Smooth muscle cell (in vitro differentiated cells): ENCODE measurements around the gene ANKH. TPM values are rescaled to one million over a fixed set of nuclear protein-coding genes. Genes with fewer than 3 reads are reported as not detected.

Experiments used
- DNase-seq: peaks from one replicate; lab custom pipeline; 2025; ENCODE audit not compliant: unreplicated experiment; lab: John Stamatoyannopoulos, UW
- H2AFZ ChIP-seq: fragments of 200-600 bp; sonication (generic); 2 replicates; pipeline ENCODE4 v1.6.0; 2016; ENCODE audit warnings: antibody characterized with exemption, low read depth, mild to moderate bottlenecking
- H3F3A ChIP-seq: fragments of 200-600 bp; sonication (generic); 2 replicates; pipeline ENCODE4 v1.6.0; 2017; ENCODE audit warnings: antibody characterized with exemption, low read depth
- H3K27ac ChIP-seq: fragments of 200-600 bp; sonication (generic); 2 replicates; pipeline ENCODE4 v1.5.1; 2016; ENCODE audit warnings: low read depth, mild to moderate bottlenecking
- H3K27me3 ChIP-seq: fragments of 200-600 bp; sonication (generic); 2 replicates; pipeline ENCODE4 v1.6.1; 2016; ENCODE audit warnings: low read depth, mild to moderate bottlenecking
- H3K36me3 ChIP-seq: fragments of 200-600 bp; sonication (generic); 2 replicates; pipeline ENCODE4 v1.5.1; 2016; ENCODE audit warnings: low read depth
- H3K4me1 ChIP-seq: fragments of 200-600 bp; sonication (generic); 2 replicates; pipeline ENCODE4 v1.5.1; 2016; ENCODE audit warnings: low read depth
- H3K4me2 ChIP-seq: fragments of 200-600 bp; sonication (generic); 2 replicates; pipeline ENCODE4 v1.6.0; 2016; ENCODE audit warnings: mild to moderate bottlenecking
- H3K4me3 ChIP-seq: fragments of 200-600 bp; sonication (generic); 2 replicates; pipeline ENCODE4 v1.5.1; 2016; ENCODE audit warnings: mild to moderate bottlenecking
- H3K79me2 ChIP-seq: fragments of 200-600 bp; sonication (generic); 2 replicates; pipeline ENCODE4 v1.6.0; 2016; ENCODE audit warnings: low read depth, mild to moderate bottlenecking
- H3K9ac ChIP-seq: fragments of 200-600 bp; sonication (generic); 2 replicates; pipeline ENCODE4 v1.6.0; 2016; ENCODE audit warnings: low read depth
- H3K9me3 ChIP-seq: fragments of 200-600 bp; sonication (generic); replicated peaks from 2 replicates; pipeline ENCODE4 v1.5.1; 2016; ENCODE audit warnings: low read depth
- H4K20me1 ChIP-seq: fragments of 200-600 bp; sonication (generic); 2 replicates; pipeline ENCODE4 v1.6.0; 2016; ENCODE audit warnings: low read depth
- WGBS: methylation state at CpG from one replicate; pipeline ENCODE4 v1.1.7; 2016; ENCODE audit warnings: low lambda C conversion rate; 5-methylcytosine and 5-hydroxymethylcytosine counted together
- polyA plus RNA-seq: library from polyadenylated mRNA; unstranded; fragments of >200 nt; fragmentation: Nextera tagmentation; extraction: Ambion mirVana; gene quantifications from 2 replicates; pipeline ENCODE4 v1.2.1, GENCODE V29; 2016
- total RNA-seq: library from RNA; depleted of rRNA; stranded (reverse); fragments of >200 nt; gene quantifications from 2 replicates; pipeline ENCODE4 v1.2.3, GENCODE V29; 2014
- TF ChIP-seq, protein P1 (sequence below): fragments of 200-600 bp; sonication (generic); IDR thresholded peaks from 2 replicates; pipeline ENCODE4 v1.5.1; 2017; ENCODE audit warnings: borderline replicate concordance, mild to moderate bottlenecking, antibody characterized with exemption; ENCODE audit not compliant: insufficient read depth, poor library complexity, severe bottlenecking

Gene ANKH
- total and polyA plus RNA-seq, 2 experiments from 2014 or later, result 48.0 to 56.6 TPM

DNA sequence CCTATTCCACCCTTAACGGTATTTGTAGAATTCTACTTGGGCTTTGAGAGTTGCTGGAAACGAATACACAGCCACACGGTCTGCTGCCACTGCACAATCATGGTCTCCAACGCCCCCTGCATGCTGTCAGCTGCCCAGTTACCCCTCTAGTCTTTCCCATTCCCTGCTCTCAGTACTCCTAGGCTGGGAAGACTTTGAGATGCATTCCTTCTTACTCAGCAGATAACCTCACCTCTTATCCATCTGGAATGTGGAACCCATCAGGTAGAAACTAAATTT is 92.8 kb downstream of the ANKH start:
- no peaks in the 10 kb centered on the region for H3F3A ChIP-seq
- no peak overlapping the region for H2AFZ ChIP-seq
- no peaks in the 10 kb centered on the region for H3K27me3 ChIP-seq
- WGBS, result 74% methylated on average over 4 of the region's 4 CpGs
- H3K27ac ChIP-seq, result no peak overlapping the region
- no peaks in the 10 kb centered on the region for H3K4me1 ChIP-seq
- H3K9me3 ChIP-seq, result peaks cover under 1% of the 10 kb centered on the region
- no peaks in the 10 kb centered on the region for H4K20me1 ChIP-seq
- DNase-seq, result no peak
- TF ChIP-seq, protein P1, sequence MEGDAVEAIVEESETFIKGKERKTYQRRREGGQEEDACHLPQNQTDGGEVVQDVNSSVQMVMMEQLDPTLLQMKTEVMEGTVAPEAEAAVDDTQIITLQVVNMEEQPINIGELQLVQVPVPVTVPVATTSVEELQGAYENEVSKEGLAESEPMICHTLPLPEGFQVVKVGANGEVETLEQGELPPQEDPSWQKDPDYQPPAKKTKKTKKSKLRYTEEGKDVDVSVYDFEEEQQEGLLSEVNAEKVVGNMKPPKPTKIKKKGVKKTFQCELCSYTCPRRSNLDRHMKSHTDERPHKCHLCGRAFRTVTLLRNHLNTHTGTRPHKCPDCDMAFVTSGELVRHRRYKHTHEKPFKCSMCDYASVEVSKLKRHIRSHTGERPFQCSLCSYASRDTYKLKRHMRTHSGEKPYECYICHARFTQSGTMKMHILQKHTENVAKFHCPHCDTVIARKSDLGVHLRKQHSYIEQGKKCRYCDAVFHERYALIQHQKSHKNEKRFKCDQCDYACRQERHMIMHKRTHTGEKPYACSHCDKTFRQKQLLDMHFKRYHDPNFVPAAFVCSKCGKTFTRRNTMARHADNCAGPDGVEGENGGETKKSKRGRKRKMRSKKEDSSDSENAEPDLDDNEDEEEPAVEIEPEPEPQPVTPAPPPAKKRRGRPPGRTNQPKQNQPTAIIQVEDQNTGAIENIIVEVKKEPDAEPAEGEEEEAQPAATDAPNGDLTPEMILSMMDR, result no peak
- no peaks in the 10 kb centered on the region for H3K36me3 ChIP-seq
- no peaks in the 10 kb centered on the region for H3K79me2 ChIP-seq
- no peak overlapping the region for H3K9ac ChIP-seq
- no peak overlapping the region for H3K4me3 ChIP-seq
- no peak overlapping the region for H3K4me2 ChIP-seq

DNA sequence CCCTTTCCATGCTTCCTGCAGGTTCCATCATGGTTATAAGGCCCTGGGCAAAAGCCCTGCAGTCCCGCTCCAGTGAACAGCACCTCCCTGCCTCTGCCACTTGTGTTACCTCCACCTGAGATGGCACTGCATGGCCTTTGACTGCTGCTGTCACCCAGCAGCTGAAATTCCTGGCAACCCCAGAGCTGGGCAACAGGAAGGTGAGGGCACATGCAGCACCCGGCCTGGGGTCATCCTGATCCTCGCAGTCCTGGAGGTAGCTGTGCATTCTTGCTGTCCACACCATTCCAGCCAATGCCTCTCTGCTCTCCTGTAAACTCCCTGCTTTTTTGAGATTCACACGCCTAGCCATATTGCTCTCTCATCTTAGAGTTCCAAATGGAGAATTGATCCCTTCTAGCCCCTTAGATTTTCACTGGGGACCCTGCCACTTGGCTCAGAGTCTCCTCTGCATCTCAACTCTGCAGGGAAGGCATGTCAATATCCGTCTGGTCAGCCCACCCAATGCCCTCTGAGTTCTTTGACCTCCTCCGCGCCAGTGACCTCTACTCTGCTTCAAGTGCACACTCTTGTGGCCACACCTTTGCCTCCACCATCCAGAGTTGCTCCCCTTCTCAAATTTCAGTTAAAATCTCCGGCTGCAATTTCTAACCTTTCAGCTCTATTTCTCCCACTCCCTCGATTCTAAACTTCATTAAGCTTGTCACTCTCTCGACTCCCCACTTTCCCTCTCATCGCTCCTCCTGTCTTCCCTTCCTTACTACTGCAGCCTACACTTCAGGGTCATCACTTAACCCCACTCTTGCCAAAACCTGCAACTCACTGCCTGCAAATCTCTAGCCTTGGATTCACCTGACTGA is 93.4 kb downstream of the ANKH start:
- no peaks in the 10 kb centered on the region for H3K4me1 ChIP-seq
- H3K36me3 ChIP-seq, result no peaks in the 10 kb centered on the region
- H2AFZ ChIP-seq, result no peak overlapping the region
- 92% methylated on average over 11 of the region's 11 CpGs for WGBS
- no peaks in the 10 kb centered on the region for H3K79me2 ChIP-seq
- no peaks in the 10 kb centered on the region for H3K27me3 ChIP-seq
- no peak overlapping the region for H3K9ac ChIP-seq
- TF ChIP-seq, protein P1, result no peak
- no peaks in the 10 kb centered on the region for H4K20me1 ChIP-seq
- H3K27ac ChIP-seq, result peak overlapping the region; percentile 32
- no peak overlapping the region for H3K4me3 ChIP-seq
- no peak for DNase-seq
- no peaks in the 10 kb centered on the region for H3F3A ChIP-seq
- peak overlapping the region; percentile 20 for H3K4me2 ChIP-seq
- no peaks in the 10 kb centered on the region for H3K9me3 ChIP-seq

DNA sequence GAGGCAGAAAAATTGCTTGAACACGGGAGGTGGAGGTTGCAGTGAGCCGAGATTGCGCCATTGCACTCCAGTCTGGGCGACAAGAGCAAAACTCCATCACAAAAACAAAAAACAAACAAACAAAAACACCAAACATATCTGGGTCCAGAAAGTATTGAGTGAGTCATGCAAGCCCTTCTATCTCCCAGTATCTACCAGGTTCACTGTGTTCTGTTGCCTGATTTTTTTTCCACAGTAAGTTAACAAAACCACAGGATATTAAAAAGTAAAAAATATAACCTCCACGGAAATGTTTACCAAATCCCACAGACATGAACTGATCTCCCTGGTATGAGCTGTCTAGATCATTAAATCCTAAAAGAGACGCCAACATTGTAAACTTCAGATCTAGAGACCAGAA is 94.4 kb downstream of the ANKH start:
- WGBS, result 50% methylated on average over 6 of the region's 6 CpGs
- H3F3A ChIP-seq, result no peaks in the 10 kb centered on the region

More for the DNA sequence above, 94.4 kb downstream of the ANKH start:
- Histone ChIP-seq H3K4me3 (no peak overlapping the region), H3K27me3 (no peaks in the 10 kb centered on the region), H2AFZ (no peak overlapping the region), H4K20me1 (no peaks in the 10 kb centered on the region), H3K9ac (no peak overlapping the region), H3K79me2 (no peaks in the 10 kb centered on the region), H3K36me3 (no peaks in the 10 kb centered on the region), H3K4me1 (no peaks in the 10 kb centered on the region), H3K9me3 (no peaks in the 10 kb centered on the region), H3K27ac (peak overlapping the region; percentile 32), H3K4me2 (peak overlapping the region; percentile 20)
- DNase-seq, result no peak
- TF ChIP-seq, protein P1, result no peak
